ENCODE data around the gene GPI. TPM values are rescaled to one million over a fixed set of nuclear protein-coding genes. Genes with fewer than 3 reads are reported as not detected.
A peak's percentile ranks its signal among the peaks of the same experiment; 100 is the strongest.

GPI gene
- polyA plus RNA-seq (2013, experiment 1 of 2), result 92.4 TPM
- 88.4 TPM for polyA plus RNA-seq (2013, experiment 2 of 2)

DNA sequence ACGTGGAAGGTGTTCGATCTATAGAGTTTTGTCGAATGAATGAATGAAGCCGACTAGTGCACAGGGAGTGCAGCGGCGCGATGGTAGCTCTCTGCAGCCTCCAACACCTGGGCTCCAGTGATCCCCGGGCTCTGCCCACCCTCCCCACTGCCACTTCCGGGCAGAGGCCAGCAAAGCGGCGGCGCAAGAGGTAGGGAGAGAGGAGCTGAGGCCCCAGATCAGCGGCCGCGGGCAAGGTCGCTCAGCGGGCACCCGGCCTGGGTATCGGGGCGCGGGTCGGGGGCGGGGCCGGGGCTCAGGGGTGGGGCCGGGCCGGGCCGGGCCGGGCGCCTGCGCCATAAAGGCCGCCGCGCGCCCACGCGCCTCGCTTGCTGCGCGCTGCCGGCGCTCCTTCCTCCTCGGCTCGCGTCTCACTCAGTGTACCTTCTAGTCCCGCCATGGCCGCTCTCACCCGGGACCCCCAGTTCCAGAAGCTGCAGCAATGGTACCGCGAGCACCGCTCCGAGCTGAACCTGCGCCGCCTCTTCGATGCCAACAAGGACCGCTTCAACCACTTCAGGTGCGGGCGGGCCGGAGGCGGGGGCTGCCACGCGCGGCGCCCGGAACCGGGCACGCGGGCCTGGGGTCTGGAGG lies at the start of gene GPI:
Gene GPI, plus strand, starts transcription at position 367 of the 633 bp plus-strand sequence. Its CDS starts 71 bp downstream, at position 438.
- Histone ChIP-seq H3K27ac (ENCODE audit: low read length, poor library complexity, severe bottlenecking) (no peak within 1 kb of the TSS), H4K8ac (ENCODE audit: low read length) (peak within 1 kb of the TSS; percentile 73), H3K9ac (ENCODE audit: low read length) (peak within 1 kb of the TSS; percentile 93), H3K4me3 (ENCODE audit: insufficient read depth in 1 of 2, low read depth in 1 of 2, low read length in 2 of 2) (peak within 1 kb of the TSS; percentile 67 to 92), H3K79me1 (replicated peaks; ENCODE audit: low read length, poor library complexity, severe bottlenecking) (peaks cover 32% of the 10 kb centered on the region), H2AK5ac (ENCODE audit: low read length, severe bottlenecking) (peak within 1 kb of the TSS; percentile 36), H3K18ac (ENCODE audit: low read depth in 1 of 2, low read length in 2 of 2) (peak within 1 kb of the TSS; percentile 80 to 83), H3K27me3 (ENCODE audit: control insufficient read depth in 1 of 2, insufficient read depth in 1 of 2, low read length in 2 of 2) (no peaks in the 10 kb centered on the region), H3K4me1 (ENCODE audit: control insufficient read depth, insufficient read depth, low read depth, low read length) (peaks cover 13% of the 10 kb centered on the region), H4K91ac (ENCODE audit: low read length) (peak within 1 kb of the TSS; percentile 72), H3K36me3 (ENCODE audit: control insufficient read depth in 1 of 2, insufficient read depth in 2 of 2, low read depth in 1 of 2, low read length in 2 of 2) (peaks cover 29 to 36% of the 10 kb centered on the region in 2 experiments), H3K9me3 (ENCODE audit: control insufficient read depth, low read length) (no peaks in the 10 kb centered on the region), H2BK120ac (ENCODE audit: low read depth, low read length) (peak within 1 kb of the TSS; percentile 43), H3K4me2 (ENCODE audit: low read length, poor library complexity, severe bottlenecking) (peak within 1 kb of the TSS; percentile 96), H2BK15ac (ENCODE audit: low read depth, poor library complexity, severe bottlenecking) (peak within 1 kb of the TSS; percentile 49), H3K14ac (ENCODE audit: low read length in 2 of 2) (peak within 1 kb of the TSS in 1 of 2 experiments; percentile 45), H2BK5ac (ENCODE audit: low read depth, low read length, poor library complexity, severe bottlenecking) (no peak within 1 kb of the TSS), H3K23ac (ENCODE audit: low read length in 2 of 2) (peak within 1 kb of the TSS; percentile 70 to 82), H2BK12ac (ENCODE audit: low read length in 2 of 2) (peak within 1 kb of the TSS in 1 of 2 experiments; percentile 37), H3K4ac (ENCODE audit: low read depth in 1 of 2, low read length in 2 of 2) (peak within 1 kb of the TSS in 1 of 2 experiments; percentile 71), H2AFZ (ENCODE audit: low read depth, low read length) (peak within 1 kb of the TSS; percentile 80)
- under 1% methylated on average over 45 of the region's 67 CpGs for WGBS
- peak; percentile 36 for DNase-seq

GRCh38 chr19:34316247-34316646 lies 48.7 kb upstream of the GPI start:
- H2BK120ac ChIP-seq (ENCODE audit: low read depth, low read length), result no peak overlapping the region
- H3K4me1 ChIP-seq (ENCODE audit: control insufficient read depth, insufficient read depth, low read depth, low read length), result peaks cover 31% of the 10 kb centered on the region
- no peak overlapping the region for H4K91ac ChIP-seq (ENCODE audit: low read length)
- no peak overlapping the region for H4K8ac ChIP-seq (ENCODE audit: low read length)
- H3K79me1 ChIP-seq (replicated peaks; ENCODE audit: low read length, poor library complexity, severe bottlenecking), result peaks cover 16% of the 10 kb centered on the region
- H3K9ac ChIP-seq (ENCODE audit: low read length), result no peak overlapping the region
- H2BK15ac ChIP-seq (ENCODE audit: low read depth, poor library complexity, severe bottlenecking), result no peak overlapping the region
- H2BK5ac ChIP-seq (ENCODE audit: low read depth, low read length, poor library complexity, severe bottlenecking), result no peak overlapping the region
- no peak overlapping the region for H3K23ac ChIP-seq (ENCODE audit: low read length in 2 of 2)
- H3K18ac ChIP-seq (ENCODE audit: low read depth in 1 of 2, low read length in 2 of 2), result no peak overlapping the region
- peak overlapping the region; percentile 71 for H2AK5ac ChIP-seq (ENCODE audit: low read length, severe bottlenecking)
- H3K14ac ChIP-seq (ENCODE audit: low read length in 2 of 2), result no peak overlapping the region
- DNase-seq, result no peak
- no peak overlapping the region for H3K4me2 ChIP-seq (ENCODE audit: low read length, poor library complexity, severe bottlenecking)
- WGBS, result 96% methylated on average over 2 of the region's 2 CpGs
- H3K36me3 ChIP-seq (ENCODE audit: control insufficient read depth in 1 of 2, insufficient read depth in 2 of 2, low read depth in 1 of 2, low read length in 2 of 2), result no peaks in the 10 kb centered on the region
- H3K9me3 ChIP-seq (ENCODE audit: control insufficient read depth, low read length), result no peaks in the 10 kb centered on the region
- H2AFZ ChIP-seq (ENCODE audit: low read depth, low read length), result no peak overlapping the region
- H3K27ac ChIP-seq (ENCODE audit: low read length, poor library complexity, severe bottlenecking), result peak overlapping the region; percentile 71
- H3K27me3 ChIP-seq (ENCODE audit: control insufficient read depth in 1 of 2, insufficient read depth in 1 of 2, low read length in 2 of 2), result no peaks in the 10 kb centered on the region
- H3K4ac ChIP-seq (ENCODE audit: low read depth in 1 of 2, low read length in 2 of 2), result no peak overlapping the region
- no peak overlapping the region for H3K4me3 ChIP-seq (ENCODE audit: insufficient read depth in 1 of 2, low read depth in 1 of 2, low read length in 2 of 2)
- peak overlapping the region in 1 of 2 experiments; percentile 67 for H2BK12ac ChIP-seq (ENCODE audit: low read length in 2 of 2)

DNA sequence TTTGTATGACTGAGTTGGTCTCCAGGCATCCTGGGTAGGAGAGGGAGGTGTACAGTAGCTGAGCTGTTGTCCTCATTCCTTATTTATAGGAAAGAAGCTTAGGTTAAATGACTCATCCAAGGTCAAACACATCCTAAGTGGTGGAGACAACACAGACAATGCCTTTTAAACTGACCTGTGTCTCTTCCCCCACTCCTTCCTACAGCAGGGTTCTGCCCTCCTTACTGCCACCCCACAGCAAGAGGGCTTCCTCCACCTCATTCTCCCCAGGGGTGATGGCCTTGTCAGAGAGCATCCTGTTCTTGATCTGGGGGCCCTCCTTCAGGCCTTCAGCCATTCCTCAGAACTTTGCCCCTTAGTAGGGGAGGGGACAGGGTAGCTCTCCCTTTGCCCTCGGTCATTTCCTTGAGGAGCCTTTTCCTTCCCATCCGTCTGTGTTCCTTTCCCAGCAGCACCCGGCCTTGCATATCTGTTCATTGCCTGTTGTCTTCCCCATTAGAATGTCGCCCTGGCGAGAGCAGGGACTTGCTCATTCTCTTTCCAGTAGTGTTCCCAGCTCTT lies 48.2 kb upstream of the GPI start:
- H3K36me3 ChIP-seq (ENCODE audit: control insufficient read depth in 1 of 2, insufficient read depth in 2 of 2, low read depth in 1 of 2, low read length in 2 of 2), result peaks cover 2 to 3% of the 10 kb centered on the region in 2 experiments
- H3K4me3 ChIP-seq (ENCODE audit: insufficient read depth in 1 of 2, low read depth in 1 of 2, low read length in 2 of 2), result no peak overlapping the region
- DNase-seq, result peak; percentile 78
- no peaks in the 10 kb centered on the region for H3K27me3 ChIP-seq (ENCODE audit: control insufficient read depth in 1 of 2, insufficient read depth in 1 of 2, low read length in 2 of 2)
- H3K79me1 ChIP-seq (replicated peaks; ENCODE audit: low read length, poor library complexity, severe bottlenecking), result peaks cover 17% of the 10 kb centered on the region
- H3K9ac ChIP-seq (ENCODE audit: low read length), result no peak overlapping the region
- no peak overlapping the region for H2BK5ac ChIP-seq (ENCODE audit: low read depth, low read length, poor library complexity, severe bottlenecking)
- no peak overlapping the region for H3K4ac ChIP-seq (ENCODE audit: low read depth in 1 of 2, low read length in 2 of 2)
- H2BK120ac ChIP-seq (ENCODE audit: low read depth, low read length), result no peak overlapping the region
- H3K23ac ChIP-seq (ENCODE audit: low read length in 2 of 2), result no peak overlapping the region
- H3K27ac ChIP-seq (ENCODE audit: low read length, poor library complexity, severe bottlenecking), result peak overlapping the region; percentile 71
- peaks cover 31% of the 10 kb centered on the region for H3K4me1 ChIP-seq (ENCODE audit: control insufficient read depth, insufficient read depth, low read depth, low read length)
- H4K8ac ChIP-seq (ENCODE audit: low read length), result no peak overlapping the region
- H3K9me3 ChIP-seq (ENCODE audit: control insufficient read depth, low read length), result no peaks in the 10 kb centered on the region
- 66% methylated on average over 5 of the region's 5 CpGs for WGBS
- H3K4me2 ChIP-seq (ENCODE audit: low read length, poor library complexity, severe bottlenecking), result no peak overlapping the region
- H2AK5ac ChIP-seq (ENCODE audit: low read length, severe bottlenecking), result peak overlapping the region; percentile 89
- H2AFZ ChIP-seq (ENCODE audit: low read depth, low read length), result no peak overlapping the region
- no peak overlapping the region for H3K14ac ChIP-seq (ENCODE audit: low read length in 2 of 2)
- no peak overlapping the region for H2BK15ac ChIP-seq (ENCODE audit: low read depth, poor library complexity, severe bottlenecking)
- no peak overlapping the region for H4K91ac ChIP-seq (ENCODE audit: low read length)
- H3K18ac ChIP-seq (ENCODE audit: low read depth in 1 of 2, low read length in 2 of 2), result no peak overlapping the region
- peak overlapping the region in 1 of 2 experiments; percentile 2 for H2BK12ac ChIP-seq (ENCODE audit: low read length in 2 of 2)

GRCh38 chr19:34317311-34317927 lies 47.6 kb upstream of the GPI start:
- peak overlapping the region in 1 of 2 experiments; percentile 76 for H3K14ac ChIP-seq (ENCODE audit: low read length in 2 of 2)
- H3K27me3 ChIP-seq (ENCODE audit: control insufficient read depth in 1 of 2, insufficient read depth in 1 of 2, low read length in 2 of 2), result no peaks in the 10 kb centered on the region
- no peak overlapping the region for H4K8ac ChIP-seq (ENCODE audit: low read length)
- no peak overlapping the region for H3K9ac ChIP-seq (ENCODE audit: low read length)
- no peak overlapping the region for H4K91ac ChIP-seq (ENCODE audit: low read length)
- no peaks in the 10 kb centered on the region for H3K9me3 ChIP-seq (ENCODE audit: control insufficient read depth, low read length)
- no peak overlapping the region for H3K4me2 ChIP-seq (ENCODE audit: low read length, poor library complexity, severe bottlenecking)
- H2BK5ac ChIP-seq (ENCODE audit: low read depth, low read length, poor library complexity, severe bottlenecking), result no peak overlapping the region
- H2AFZ ChIP-seq (ENCODE audit: low read depth, low read length), result no peak overlapping the region
- H3K79me1 ChIP-seq (replicated peaks; ENCODE audit: low read length, poor library complexity, severe bottlenecking), result peaks cover 17% of the 10 kb centered on the region
- H3K4me1 ChIP-seq (ENCODE audit: control insufficient read depth, insufficient read depth, low read depth, low read length), result peaks cover 31% of the 10 kb centered on the region
- DNase-seq, result peak; percentile 18
- peak overlapping the region; percentile 5 for H2AK5ac ChIP-seq (ENCODE audit: low read length, severe bottlenecking)
- no peak overlapping the region for H2BK15ac ChIP-seq (ENCODE audit: low read depth, poor library complexity, severe bottlenecking)
- no peak overlapping the region for H2BK120ac ChIP-seq (ENCODE audit: low read depth, low read length)
- peak overlapping the region in 1 of 2 experiments; percentile 66 for H2BK12ac ChIP-seq (ENCODE audit: low read length in 2 of 2)
- peak overlapping the region in 1 of 2 experiments; percentile 67 for H3K18ac ChIP-seq (ENCODE audit: low read depth in 1 of 2, low read length in 2 of 2)
- WGBS, result 80% methylated on average over 5 of the region's 6 CpGs
- peak overlapping the region in 1 of 2 experiments; percentile 53 for H3K23ac ChIP-seq (ENCODE audit: low read length in 2 of 2)
- H3K4ac ChIP-seq (ENCODE audit: low read depth in 1 of 2, low read length in 2 of 2), result no peak overlapping the region
- H3K36me3 ChIP-seq (ENCODE audit: control insufficient read depth in 1 of 2, insufficient read depth in 2 of 2, low read depth in 1 of 2, low read length in 2 of 2), result peaks cover 3% of the 10 kb centered on the region in 2 experiments
- H3K27ac ChIP-seq (ENCODE audit: low read length, poor library complexity, severe bottlenecking), result peak overlapping the region; percentile 71
- H3K4me3 ChIP-seq (ENCODE audit: insufficient read depth in 1 of 2, low read depth in 1 of 2, low read length in 2 of 2), result no peak overlapping the region

All from mesenchymal stem cell (in vitro differentiated cells and primary cell).